Stomach smooth muscle (tissue), 2 donors: Measurements from ENCODE around the gene RUNX1.

Experiments used
- H3K27ac ChIP-seq: one replicate; pipeline ENCODE4 v1.7.0; 2013; ENCODE audit warnings: mild to moderate bottlenecking, low read length, inconsistent platforms
- H3K27me3 ChIP-seq, 2 donors: one replicate each; pipeline ENCODE4 v1.7.0; 2013; ENCODE audit warnings: low read length in 2 of 2; ENCODE audit not compliant: insufficient read depth in 2 of 2, control insufficient read depth in 1 of 2
- H3K36me3 ChIP-seq, 2 donors: one replicate each; pipeline ENCODE4 v1.7.0; 2013; ENCODE audit warnings: low read length in 2 of 2; ENCODE audit not compliant: control insufficient read depth in 2 of 2, insufficient read depth in 2 of 2
- H3K4me1 ChIP-seq: one replicate; pipeline ENCODE4 v1.7.0; 2013; ENCODE audit warnings: low read length; ENCODE audit not compliant: control insufficient read depth, insufficient read depth
- H3K4me3 ChIP-seq, 2 donors: one replicate each; pipeline ENCODE4 v1.7.0; 2013; ENCODE audit warnings: low read length in 2 of 2
- H3K9ac ChIP-seq, 2 donors: one replicate each; pipeline ENCODE4 v1.7.0; 2013; ENCODE audit warnings: low read length in 2 of 2, mild to moderate bottlenecking in 1 of 2
- H3K9me3 ChIP-seq, 2 donors: one replicate each; pipeline ENCODE4 v1.7.0; 2013; ENCODE audit warnings: low read length in 2 of 2; ENCODE audit not compliant: control insufficient read depth in 2 of 2
- donor health status: healthy.
- donor health status: Pancreatic carcinoma.

RUNX1 gene

DNA sequence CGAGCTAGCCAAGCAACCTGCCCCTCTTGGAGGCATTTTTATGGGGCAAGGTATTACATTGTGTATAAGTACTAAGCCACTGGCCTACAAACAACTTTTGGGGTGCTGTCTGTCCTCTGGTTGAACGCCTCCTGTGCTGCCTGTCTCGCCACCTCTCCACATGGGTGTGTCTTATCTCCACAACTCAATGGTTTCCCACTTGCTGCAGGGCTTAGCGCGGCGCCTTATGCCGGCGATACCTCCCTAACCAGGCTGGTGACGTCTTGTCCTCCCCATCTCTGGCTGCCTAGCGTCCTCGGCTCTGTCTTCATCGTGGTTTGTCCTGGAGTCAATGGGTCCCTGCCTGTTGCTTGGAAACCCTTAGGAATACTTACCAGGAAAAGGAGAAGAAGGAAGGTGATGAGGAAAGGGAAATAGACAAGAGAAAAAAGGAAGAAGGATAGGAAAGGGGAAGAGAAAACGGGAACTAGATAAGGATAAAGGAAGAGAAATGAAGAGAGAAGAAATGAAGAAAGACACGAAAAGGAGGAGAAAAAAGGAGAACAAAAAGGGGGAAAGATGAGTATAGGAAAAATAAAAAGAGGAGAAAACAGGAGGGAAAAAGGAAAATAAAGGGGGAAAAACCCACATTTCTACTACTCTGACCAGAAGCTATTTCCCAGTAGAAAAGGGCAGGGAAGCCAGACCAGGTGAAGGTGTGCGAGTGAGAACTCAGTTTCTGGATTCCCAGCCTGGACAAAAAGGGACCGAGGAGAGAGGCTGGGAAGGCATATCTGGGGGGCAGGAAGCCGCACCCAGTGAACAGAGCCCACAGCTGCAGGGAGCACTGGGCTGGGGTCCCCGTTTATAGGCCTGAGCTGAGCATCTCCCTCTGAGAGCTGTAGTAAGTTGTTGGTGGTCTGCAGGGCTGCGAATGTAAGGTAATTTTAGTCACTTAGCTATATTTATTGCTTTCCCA is 294.1 kb downstream of the RUNX1 start:
- H3K9ac ChIP-seq: no peak overlapping the region
- H3K9me3 ChIP-seq: no peaks in the 10 kb centered on the region
- H3K27me3 ChIP-seq: peaks cover 2 to 3% of the 10 kb centered on the region in 2 donors
- no peak overlapping the region for H3K27ac ChIP-seq
- no peaks in the 10 kb centered on the region for H3K36me3 ChIP-seq
- no peaks in the 10 kb centered on the region for H3K4me1 ChIP-seq
- H3K4me3 ChIP-seq: no peak overlapping the region

DNA sequence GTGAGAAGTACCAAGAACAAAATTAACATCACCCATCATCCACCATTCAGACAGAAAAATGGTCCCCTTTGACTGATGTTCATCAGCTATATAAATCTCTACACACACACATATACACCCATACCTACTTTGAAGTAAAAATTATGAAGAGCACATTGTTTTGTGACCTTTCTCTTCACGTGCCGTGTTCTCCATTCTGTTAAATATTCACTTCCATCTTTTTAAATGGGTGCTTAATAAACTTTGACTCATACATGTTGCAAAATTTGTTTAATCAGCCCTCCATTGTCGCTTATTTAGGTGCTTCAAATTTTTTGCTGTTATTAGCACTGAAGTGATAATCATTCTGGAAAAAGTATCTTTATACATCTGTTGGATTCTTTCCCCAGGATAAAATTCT is 300.2 kb downstream of the RUNX1 start:
- Histone ChIP-seq H3K27ac (no peak overlapping the region), H3K36me3 (no peaks in the 10 kb centered on the region), H3K9ac (no peak overlapping the region), H3K4me1 (peaks cover 10% of the 10 kb centered on the region), H3K9me3 (no peaks in the 10 kb centered on the region), H3K4me3 (no peak overlapping the region), H3K27me3 (peaks cover 2 to 3% of the 10 kb centered on the region in 2 donors)

GRCh38 chr21:34745557-34746255 is 303.4 kb downstream of the RUNX1 start:
- peak overlapping the region in 1 of 2 donors; percentile 8 for H3K4me3 ChIP-seq
- peaks cover 10% of the 10 kb centered on the region for H3K4me1 ChIP-seq
- no peaks in the 10 kb centered on the region for H3K9me3 ChIP-seq
- H3K27ac ChIP-seq: no peak overlapping the region
- no peak overlapping the region for H3K9ac ChIP-seq
- H3K36me3 ChIP-seq: no peaks in the 10 kb centered on the region
- peaks cover 8 to 11% of the 10 kb centered on the region in 2 donors for H3K27me3 ChIP-seq

- Histone ChIP-seq H3K4me3 (no peak overlapping the region), H3K4me1 (peaks cover 10% of the 10 kb centered on the region), H3K27me3 (peaks cover 8 to 11% of the 10 kb centered on the region in 2 donors), H3K27ac (no peak overlapping the region), H3K9me3 (no peaks in the 10 kb centered on the region), H3K36me3 (no peaks in the 10 kb centered on the region), H3K9ac (no peak overlapping the region)
Observed at GRCh38 chr21:34744801-34745200, 304.3 kb downstream of the RUNX1 start.

DNA sequence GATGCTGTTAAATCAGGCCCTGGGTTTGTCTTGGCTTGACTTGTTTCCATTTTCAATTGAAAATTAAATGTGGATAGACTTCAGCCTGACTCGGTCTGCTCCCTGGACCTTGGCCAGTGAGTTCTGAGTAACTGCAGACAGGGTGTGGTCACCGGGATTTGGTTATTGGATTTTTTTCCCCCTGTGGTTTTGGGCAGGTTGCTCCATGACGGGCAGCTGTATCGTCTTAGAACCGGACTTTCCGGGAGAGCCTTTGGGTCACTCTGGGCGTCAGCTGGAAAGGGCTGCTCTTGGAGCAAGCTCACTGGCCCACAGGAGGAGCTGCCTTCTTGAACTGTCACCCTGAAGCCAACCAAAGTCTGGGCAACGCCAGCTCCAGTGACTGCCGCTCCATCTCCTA is 305.3 kb downstream of the RUNX1 start:
- Histone ChIP-seq H3K27me3 (peaks cover 8 to 12% of the 10 kb centered on the region in 2 donors), H3K9ac (no peak overlapping the region), H3K27ac (no peak overlapping the region), H3K36me3 (no peaks in the 10 kb centered on the region), H3K9me3 (no peaks in the 10 kb centered on the region), H3K4me3 (no peak overlapping the region), H3K4me1 (peaks cover 10% of the 10 kb centered on the region)

DNA sequence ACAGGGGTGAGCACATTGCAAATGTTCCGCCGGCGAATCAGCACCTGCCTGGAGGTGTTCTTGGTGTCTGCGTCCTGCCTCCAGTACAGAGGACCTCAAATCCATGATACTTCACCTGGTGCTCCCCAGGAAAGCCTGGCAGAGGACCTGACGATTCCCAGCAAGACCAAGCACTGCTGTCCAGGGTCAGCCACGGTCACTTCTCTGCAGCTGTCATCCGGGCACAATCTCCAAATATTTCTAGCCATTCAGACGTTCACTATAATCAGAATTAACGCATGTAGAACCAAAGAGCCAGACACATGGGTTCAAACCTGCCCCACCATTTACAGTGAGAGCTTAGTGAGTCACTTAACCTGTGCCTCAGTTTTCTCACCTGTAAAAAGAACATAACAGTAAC is 305.8 kb downstream of the RUNX1 start:
- no peaks in the 10 kb centered on the region for H3K9me3 ChIP-seq
- peaks cover 10% of the 10 kb centered on the region for H3K4me1 ChIP-seq
- no peaks in the 10 kb centered on the region for H3K36me3 ChIP-seq
- peaks cover 8 to 12% of the 10 kb centered on the region in 2 donors for H3K27me3 ChIP-seq
- H3K9ac ChIP-seq: no peak overlapping the region
- no peak overlapping the region for H3K27ac ChIP-seq
- H3K4me3 ChIP-seq: no peak overlapping the region

GRCh38 chr21:34740198-34740597 is 308.9 kb downstream of the RUNX1 start:
- Histone ChIP-seq H3K27me3 (peaks cover 8 to 12% of the 10 kb centered on the region in 2 donors), H3K27ac (no peak overlapping the region), H3K36me3 (no peaks in the 10 kb centered on the region), H3K4me3 (no peak overlapping the region), H3K9ac (no peak overlapping the region), H3K4me1 (peaks cover 3% of the 10 kb centered on the region), H3K9me3 (no peaks in the 10 kb centered on the region)
